Measurements from ENCODE around the gene TTLL3. TPM values are rescaled to one million over a fixed set of nuclear protein-coding genes. Genes with fewer than 3 reads are reported as not detected.
"Not testable (repeated sequence)": the region's sequence is repeated elsewhere in the genome, so short reads cannot be mapped to it uniquely, and the experiment has no call there.

TTLL3 gene
- total and polyA plus RNA-seq, 2 of the 4 experiments (the other 2 are of a cell fraction), result 6.8 to 43.4 TPM

GRCh38 chr3:9851926-9852325, 41.9 kb downstream of the TTLL3 start:
- BruUV-seq (replicated peaks); CTCF ChIA-PET: not testable (repeated sequence)

More at GRCh38 chr3:9851926-9852325, 41.9 kb downstream of the TTLL3 start:
- H2AK5ac ChIP-seq (ENCODE audit: low read depth, low read length); H2BK5ac ChIP-seq (ENCODE audit: low read depth, low read length, poor library complexity, severe bottlenecking); H4K8ac ChIP-seq (ENCODE audit: low read depth in 2 of 2, low read length in 2 of 2); H3K36me3 ChIP-seq (ENCODE audit: control insufficient read depth, insufficient read depth, low read length); POLR2A ChIA-PET (ENCODE audit: unreplicated experiment); dilution Hi-C loops (cut with HindIII; ENCODE audit: low sequenced_read_pairs, unreplicated experiment); H3K14ac ChIP-seq (replicated peaks; ENCODE audit: low read depth, low read length); H3K4me1 ChIP-seq (ENCODE audit: control insufficient read depth, insufficient read depth, low read length); H3K9me1 ChIP-seq (ENCODE audit: insufficient read depth, low read length); H3K9me3 ChIP-seq (ENCODE audit: control insufficient read depth, insufficient read depth, low read length); H3K27me3 ChIP-seq (ENCODE audit: control insufficient read depth, insufficient read depth, low read length); H2AFZ ChIP-seq (replicated peaks; ENCODE audit: low read length, poor library complexity); H3K4ac ChIP-seq (ENCODE audit: low read depth, low read length); H2AK9ac ChIP-seq (replicated peaks; ENCODE audit: low read depth, low read length, poor library complexity); H3K79me1 ChIP-seq (ENCODE audit: low read depth in 1 of 2, low read length in 2 of 2); H3K27ac ChIP-seq (ENCODE audit: insufficient read depth, low read length); H4K20me1 ChIP-seq (ENCODE audit: insufficient read depth, low read length); in situ Hi-C loops (cut with MboI; ENCODE audit: low sequenced_read_pairs); H3K9ac ChIP-seq (ENCODE audit: low read depth, low read length); H3K56ac ChIP-seq (ENCODE audit: extremely low read depth, insufficient read depth, low read length); H4K91ac ChIP-seq (ENCODE audit: insufficient read depth, low read depth, low read length); H4K5ac ChIP-seq (ENCODE audit: low read depth, low read length); H2BK15ac ChIP-seq (ENCODE audit: low read depth, low read length); H2BK20ac ChIP-seq (ENCODE audit: low read depth, low read length); H2BK120ac ChIP-seq (ENCODE audit: low read depth, low read length); H3K18ac ChIP-seq (ENCODE audit: low read depth, low read length); intact Hi-C loops (cut with micrococcal nuclease); H3K4me3 ChIP-seq (ENCODE audit: insufficient read depth, low read depth, low read length); ATAC-seq (ENCODE audit: low read depth); DNase-seq; H3K4me2 ChIP-seq (ENCODE audit: low read depth, low read length); H3K23ac ChIP-seq (ENCODE audit: low read depth, low read length): not testable (repeated sequence)
- WGBS, 2 experiments (ENCODE audit: extremely low coverage in 2 of 2, insufficient read length in 1 of 2), result 88% methylated on average over 1 of the region's 6 CpGs; no CpG with 5 or more reads in 1 of the 2 experiments
